ENCODE results near the gene SPATS2L.

- TF ChIP-seq ZSCAN20 (CRISPR knock-in tag; IDR thresholded peaks at IDR 0.05) (no peak), JUN (IDR thresholded peaks at IDR 0.05) (no peak)
Observed at GRCh38 chr2:200444530-200444929, 138.0 kb downstream of the SPATS2L start.

Data from A549 (cell line).